DND-41 (cell line): ENCODE results near the gene ANKS1A.

Source experiments
- ATAC-seq: fragments of 200-7000 bp; cut with Tn5 transposase; 3 replicates; pipeline ENCODE4 v1.9.1; 2021; ENCODE audit warnings: low read depth; ENCODE audit not compliant: insufficient read depth
- DNase-seq: peaks from one replicate; pipeline ENCODE4 v3.0.0-alpha.2; 2020
- H2AFZ ChIP-seq: 2 replicates; pipeline ENCODE4 v1.6.0; 2012; ENCODE audit warnings: low read depth, low read length
- H3K27ac ChIP-seq: 2 replicates; pipeline ENCODE4 v1.5.1; 2012; ENCODE audit warnings: low read length, inconsistent platforms
- H3K27me3 ChIP-seq: fragments of 200-600 bp; sonication (generic); 2 replicates; pipeline ENCODE4 v1.6.0; 2012; ENCODE audit warnings: low read length, mild to moderate bottlenecking, inconsistent platforms; ENCODE audit not compliant: insufficient read depth, poor library complexity
- H3K36me3 ChIP-seq: 2 replicates; pipeline ENCODE4 v1.5.1; 2012; ENCODE audit warnings: low read length, inconsistent platforms; ENCODE audit not compliant: insufficient read depth
- H3K4me1 ChIP-seq: 2 replicates; pipeline ENCODE4 v1.5.1; 2012; ENCODE audit warnings: mild to moderate bottlenecking, low read length; ENCODE audit not compliant: insufficient read depth
- H3K4me2 ChIP-seq: 2 replicates; pipeline ENCODE4 v1.6.0; 2012; ENCODE audit warnings: mild to moderate bottlenecking, moderate library complexity, low read length, inconsistent platforms; ENCODE audit not compliant: insufficient read depth
- H3K4me3 ChIP-seq, 2 experiments: fragments of 200-600 bp in 1 of 2; shearing (Covaris generic) in 1 of 2; 2 replicates each; pipeline ENCODE4 v1.5.1; 2012 to 2016; ENCODE audit warnings: inconsistent platforms in 2 of 2, low read length in 2 of 2, mild to moderate bottlenecking in 2 of 2, low read depth in 1 of 2, moderate library complexity in 1 of 2
- H3K79me2 ChIP-seq: 2 replicates; pipeline ENCODE4 v1.6.0; 2012; ENCODE audit warnings: low read length, inconsistent platforms; ENCODE audit not compliant: insufficient read depth
- H3K9ac ChIP-seq: 2 replicates; pipeline ENCODE4 v1.6.0; 2012; ENCODE audit warnings: low read depth, mild to moderate bottlenecking, inconsistent platforms, low read length, moderate library complexity
- H3K9me3 ChIP-seq: 2 replicates; pipeline ENCODE4 v1.5.1; 2012; ENCODE audit warnings: low read length, moderate library complexity, mild to moderate bottlenecking, inconsistent platforms; ENCODE audit not compliant: insufficient read depth, severe bottlenecking
- H4K20me1 ChIP-seq: 2 replicates; pipeline ENCODE4 v1.6.0; 2012; ENCODE audit warnings: low read length; ENCODE audit not compliant: insufficient read depth
- EZH2 ChIP-seq: IDR thresholded peaks from 3 replicates; pipeline ENCODE4 v1.6.1; 2012; ENCODE audit warnings: borderline replicate concordance, low read depth, mild to moderate bottlenecking, moderate library complexity, low read length, inconsistent platforms; ENCODE audit not compliant: severe bottlenecking
- TF ChIP-seq, protein P1 (sequence below): IDR thresholded peaks from 2 replicates; pipeline ENCODE4 v1.5.1; 2012; ENCODE audit warnings: borderline replicate concordance, low read length, moderate library complexity, mild to moderate bottlenecking; ENCODE audit not compliant: poor library complexity, severe bottlenecking; ENCODE audit errors: extremely low read depth

ANKS1A gene

DNA sequence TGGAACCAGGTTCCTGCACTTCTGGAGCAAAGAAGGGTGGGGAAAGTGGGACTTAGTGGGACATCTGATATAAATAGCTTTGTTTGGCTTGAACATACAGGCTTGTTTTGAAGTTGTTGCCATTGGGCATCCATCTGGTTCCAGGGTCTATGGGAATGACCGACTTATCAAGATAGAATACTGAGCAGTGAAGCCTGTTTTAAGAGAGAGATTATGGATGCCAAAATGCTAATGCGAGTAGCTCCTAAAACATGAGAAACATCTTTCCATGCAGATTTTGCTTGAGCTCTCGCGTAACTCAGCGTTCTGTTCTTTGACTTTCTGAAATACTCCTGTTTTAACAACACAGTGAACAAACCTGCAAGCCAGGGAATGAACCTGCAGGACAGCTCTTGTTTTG lies 98.5 kb downstream of the ANKS1A start:
- Histone ChIP-seq H3K27ac (no peak overlapping the region), H3K4me1 (no peaks in the 10 kb centered on the region), H3K4me3 (no peak overlapping the region), H2AFZ (no peak overlapping the region), H3K9ac (no peak overlapping the region), H4K20me1 (no peaks in the 10 kb centered on the region), H3K36me3 (peaks cover 47% of the 10 kb centered on the region), H3K79me2 (no peaks in the 10 kb centered on the region), H3K27me3 (no peaks in the 10 kb centered on the region), H3K9me3 (no peaks in the 10 kb centered on the region), H3K4me2 (no peak overlapping the region)
- TF ChIP-seq, protein P1, sequence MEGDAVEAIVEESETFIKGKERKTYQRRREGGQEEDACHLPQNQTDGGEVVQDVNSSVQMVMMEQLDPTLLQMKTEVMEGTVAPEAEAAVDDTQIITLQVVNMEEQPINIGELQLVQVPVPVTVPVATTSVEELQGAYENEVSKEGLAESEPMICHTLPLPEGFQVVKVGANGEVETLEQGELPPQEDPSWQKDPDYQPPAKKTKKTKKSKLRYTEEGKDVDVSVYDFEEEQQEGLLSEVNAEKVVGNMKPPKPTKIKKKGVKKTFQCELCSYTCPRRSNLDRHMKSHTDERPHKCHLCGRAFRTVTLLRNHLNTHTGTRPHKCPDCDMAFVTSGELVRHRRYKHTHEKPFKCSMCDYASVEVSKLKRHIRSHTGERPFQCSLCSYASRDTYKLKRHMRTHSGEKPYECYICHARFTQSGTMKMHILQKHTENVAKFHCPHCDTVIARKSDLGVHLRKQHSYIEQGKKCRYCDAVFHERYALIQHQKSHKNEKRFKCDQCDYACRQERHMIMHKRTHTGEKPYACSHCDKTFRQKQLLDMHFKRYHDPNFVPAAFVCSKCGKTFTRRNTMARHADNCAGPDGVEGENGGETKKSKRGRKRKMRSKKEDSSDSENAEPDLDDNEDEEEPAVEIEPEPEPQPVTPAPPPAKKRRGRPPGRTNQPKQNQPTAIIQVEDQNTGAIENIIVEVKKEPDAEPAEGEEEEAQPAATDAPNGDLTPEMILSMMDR = no peak
- TF ChIP-seq EZH2 = no peak
- no peak for DNase-seq
- no peak for ATAC-seq

DNA sequence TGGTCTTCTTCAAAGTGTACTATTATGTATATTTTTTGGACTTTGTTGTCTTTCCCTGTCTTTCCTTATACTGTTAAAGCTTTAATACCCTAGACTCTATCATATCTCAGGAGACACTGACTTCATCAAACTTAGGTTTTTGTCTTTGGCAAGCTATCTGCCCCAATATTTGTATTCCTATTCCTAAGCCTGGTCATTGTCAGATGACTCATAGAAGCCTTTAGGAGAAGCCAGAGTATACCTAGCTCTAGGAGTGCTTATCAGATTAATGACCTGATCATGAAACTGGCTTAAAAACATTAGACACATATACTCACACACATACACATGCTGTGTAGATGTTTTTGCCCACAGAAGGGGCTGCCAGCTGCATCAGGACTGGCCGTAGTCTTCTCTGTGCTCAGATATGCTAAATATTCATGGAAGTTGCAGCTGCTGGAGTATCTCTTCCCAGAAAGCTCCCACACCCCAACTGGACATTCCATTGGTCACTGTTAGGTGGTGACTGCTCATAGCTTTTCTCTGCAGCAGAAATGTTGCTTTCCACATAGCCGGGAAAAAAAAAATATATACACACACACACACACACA lies 102.0 kb downstream of the ANKS1A start:
- Histone ChIP-seq H3K9ac (no peak overlapping the region), H3K27me3 (no peaks in the 10 kb centered on the region), H4K20me1 (no peaks in the 10 kb centered on the region), H2AFZ (no peak overlapping the region), H3K79me2 (no peaks in the 10 kb centered on the region), H3K36me3 (peaks cover 48% of the 10 kb centered on the region), H3K4me3 (no peak overlapping the region), H3K9me3 (no peaks in the 10 kb centered on the region), H3K4me1 (no peaks in the 10 kb centered on the region), H3K27ac (no peak overlapping the region), H3K4me2 (no peak overlapping the region)
- ATAC-seq (no peak), DNase-seq (no peak)
- TF ChIP-seq, protein P1 = no peak
- TF ChIP-seq EZH2 = no peak

DNA sequence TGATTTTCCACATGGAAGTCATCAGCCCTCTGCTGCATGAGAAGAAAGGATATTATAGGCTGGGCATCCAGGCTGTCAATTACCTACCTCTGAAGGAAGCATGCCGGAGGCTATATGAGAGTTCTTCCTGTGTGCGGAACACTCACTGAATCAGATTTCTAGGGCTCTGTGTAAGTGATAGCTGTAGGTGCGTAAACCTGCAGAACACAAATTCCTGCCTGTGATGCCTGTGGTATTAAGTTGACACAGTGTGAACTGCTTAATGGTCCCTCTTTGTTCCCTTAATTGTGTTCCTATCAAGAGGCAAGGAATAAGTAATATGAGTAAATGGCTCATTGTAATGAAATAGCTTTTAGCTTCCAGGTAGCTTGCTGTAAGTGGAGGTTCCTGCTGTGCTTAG lies 103.3 kb downstream of the ANKS1A start:
- no peak overlapping the region for H3K9ac ChIP-seq
- peaks cover 39% of the 10 kb centered on the region for H3K36me3 ChIP-seq
- H3K9me3 ChIP-seq = no peaks in the 10 kb centered on the region
- no peaks in the 10 kb centered on the region for H3K27me3 ChIP-seq
- DNase-seq = no peak
- no peak overlapping the region for H2AFZ ChIP-seq
- no peak overlapping the region for H3K4me2 ChIP-seq
- no peaks in the 10 kb centered on the region for H3K79me2 ChIP-seq
- no peak for ATAC-seq
- H3K27ac ChIP-seq = no peak overlapping the region
- no peaks in the 10 kb centered on the region for H3K4me1 ChIP-seq
- TF ChIP-seq EZH2 = no peak
- TF ChIP-seq, protein P1 = no peak
- H3K4me3 ChIP-seq = no peak overlapping the region
- H4K20me1 ChIP-seq = no peaks in the 10 kb centered on the region
